HepG2 (cell line): ENCODE results near the gene MAML1. TPM values are rescaled to one million over a fixed set of nuclear protein-coding genes. Genes with fewer than 3 reads are reported as not detected.

Source experiments
- ASH2L ChIP-seq: fragments of 300-600, 200-600 bp; sonication (generic); IDR thresholded peaks from 2 replicates; pipeline ENCODE4 v1.7.0; 2017; ENCODE audit warnings: low read depth, mild to moderate bottlenecking, moderate library complexity, mixed read lengths, low read length; ENCODE audit not compliant: insufficient read length
- HNF4G ChIP-seq, 2 experiments: sonication (generic) in 1 of 2; formaldehyde crosslinking in 1 of 2; IDR thresholded peaks; 2 replicates each; pipeline versions ENCODE4 v1.4.0 to v1.6.1; 2011 to 2020; ENCODE audit warnings: borderline replicate concordance in 2 of 2, low read depth in 2 of 2, mild to moderate bottlenecking in 2 of 2, low read length in 1 of 2, missing genetic modification reagents in 1 of 2, moderate library complexity in 1 of 2
- HOXA7 ChIP-seq: sonication (generic); formaldehyde crosslinking; IDR thresholded peaks from 2 replicates; pipeline ENCODE4 v1.8.1; 2022; ENCODE audit warnings: mild to moderate bottlenecking, missing genetic modification reagents, moderate library complexity
- LRRFIP1 ChIP-seq: sonication (generic); formaldehyde crosslinking; conservative IDR thresholded peaks from 2 replicates; pipeline ENCODE4 v1.4.0; 2020; ENCODE audit warnings: missing genetic modification reagents
- MLXIP ChIP-seq: sonication (generic); formaldehyde crosslinking; IDR thresholded peaks from 2 replicates; pipeline ENCODE4 v1.9.0; 2021; ENCODE audit warnings: missing genetic modification reagents, borderline replicate concordance
- NR3C1 ChIP-seq: sonication (generic); formaldehyde crosslinking; IDR thresholded peaks from 2 replicates; pipeline ENCODE4 v1.4.0; 2020; ENCODE audit warnings: missing genetic modification reagents
- ONECUT2 ChIP-seq: sonication (generic); formaldehyde crosslinking; IDR thresholded peaks from 2 replicates; pipeline ENCODE4 v1.4.0; 2020; ENCODE audit warnings: missing genetic modification reagents
- REXO4 ChIP-seq: sonication (generic); formaldehyde crosslinking; IDR thresholded peaks from 2 replicates; pipeline ENCODE4 v1.8.0; 2022; ENCODE audit warnings: missing genetic modification reagents, mild to moderate bottlenecking, borderline replicate concordance
- ZFP36L2 ChIP-seq: sonication (generic); formaldehyde crosslinking; IDR thresholded peaks from 2 replicates; pipeline ENCODE4 v1.4.0; 2020; ENCODE audit warnings: missing genetic modification reagents
- ZNF136 ChIP-seq: sonication (generic); formaldehyde crosslinking; IDR thresholded peaks from 2 replicates; pipeline ENCODE4 v1.8.1; 2022; ENCODE audit warnings: low read depth, mild to moderate bottlenecking, moderate library complexity, missing genetic modification reagents
- ZNF207 ChIP-seq: fragments of 450-650 bp; IDR thresholded peaks from 2 replicates; pipeline ENCODE4 v1.6.1; 2016; ENCODE audit warnings: antibody characterized with exemption, borderline replicate concordance
- ZNF281 ChIP-seq: sonication (generic); formaldehyde crosslinking; IDR thresholded peaks from 2 replicates; pipeline ENCODE4 v1.4.0; 2020; ENCODE audit warnings: missing genetic modification reagents, borderline replicate concordance
- ZNF362 ChIP-seq: sonication (generic); formaldehyde crosslinking; IDR thresholded peaks from 2 replicates; pipeline ENCODE4 v1.4.0; 2020; ENCODE audit warnings: missing genetic modification reagents, mild to moderate bottlenecking, borderline replicate concordance
- ZNF792 ChIP-seq: IDR thresholded peaks from 2 replicates; pipeline ENCODE4 v1.6.1; 2016
- polyA plus RNA-seq, 8 experiments: library from polyadenylated mRNA; depleted of rRNA in 3 of 8; stranded (reverse) in 7 of 8; unstranded in 1 of 8; fragments of >200 nt; fragmentation: Illumina TruSeq in 4 of 8; extraction: Trizol in 4 of 8; gene quantifications; 2 replicates each; pipeline versions ENCODE4 v1.2.1 to v1.2.3, GENCODE V29; 2011 to 2016; ENCODE audit warnings: low read depth in 4 of 8, missing spikeins in 1 of 8, mixed read lengths in 1 of 8; ENCODE audit not compliant: insufficient read depth in 1 of 8
- total RNA-seq, 5 experiments: library from RNA; depleted of rRNA; stranded (reverse); fragments of >200 nt; fragmentation: Illumina TruSeq; extraction: Trizol; gene quantifications; 2 replicates each; pipeline ENCODE4 v1.2.3, GENCODE V29; 2016; ENCODE audit warnings: low read depth in 1 of 5

MAML1 gene
- total and polyA plus RNA-seq, 2 of the 13 experiments (the other 11 are each of a cell fraction or from before 2014, with no cell fraction given), result 10.0 to 10.8 TPM

GRCh38 chr5:179821298-179822058 is 88.9 kb downstream of the MAML1 start (continued):
- TF ChIP-seq ZNF281 (CRISPR knock-in tag) (no peak; the same call in 1 of the 2 replicates), HOXA7 (CRISPR knock-in tag) (no peak), ZFP36L2 (no peak), ZNF362 (CRISPR knock-in tag) (0 out of 2 replicates have a peak, but pooled peaks have one; percentile 58), ONECUT2 (peak; percentile 7; the same call in 1 of the 2 replicates), ASH2L (no peak), NR3C1 (CRISPR knock-in tag) (no peak), ZNF207 (no peak), ZNF136 (CRISPR knock-in tag) (no peak), HNF4G (IDR thresholded peaks at IDR 0.05; ENCODE audit: borderline replicate concordance, low read depth, low read length) (no peak), HNF4G (CRISPR knock-in tag; IDR thresholded peaks at IDR 0.05; ENCODE audit: borderline replicate concordance, low read depth) (no peak), LRRFIP1 (CRISPR knock-in tag) (no peak), REXO4 (CRISPR knock-in tag) (no peak), MLXIP (CRISPR knock-in tag) (no peak), ZNF792 (CRISPR knock-in tag) (no peak)
